C4-2B (cell line): Measurements from ENCODE around the gene BRSK2.
"Not testable (repeated sequence)": the region's sequence is repeated elsewhere in the genome, so short reads cannot be mapped to it uniquely, and the experiment has no call there.

ENCODE experiments used
- H3K27ac ChIP-seq: fragments of 450-650 bp; 2 replicates; pipeline ENCODE4 v1.5.1; 2017
- ZFX ChIP-seq: fragments of 450-650 bp; IDR thresholded peaks from 2 replicates; pipeline ENCODE4 v1.6.1; 2017
- TF ChIP-seq, protein P1 (sequence below): fragments of 450-650 bp; conservative IDR thresholded peaks from 2 replicates; pipeline ENCODE4 v1.5.1; 2017; ENCODE audit warnings: mild to moderate bottlenecking

BRSK2 gene

DNA sequence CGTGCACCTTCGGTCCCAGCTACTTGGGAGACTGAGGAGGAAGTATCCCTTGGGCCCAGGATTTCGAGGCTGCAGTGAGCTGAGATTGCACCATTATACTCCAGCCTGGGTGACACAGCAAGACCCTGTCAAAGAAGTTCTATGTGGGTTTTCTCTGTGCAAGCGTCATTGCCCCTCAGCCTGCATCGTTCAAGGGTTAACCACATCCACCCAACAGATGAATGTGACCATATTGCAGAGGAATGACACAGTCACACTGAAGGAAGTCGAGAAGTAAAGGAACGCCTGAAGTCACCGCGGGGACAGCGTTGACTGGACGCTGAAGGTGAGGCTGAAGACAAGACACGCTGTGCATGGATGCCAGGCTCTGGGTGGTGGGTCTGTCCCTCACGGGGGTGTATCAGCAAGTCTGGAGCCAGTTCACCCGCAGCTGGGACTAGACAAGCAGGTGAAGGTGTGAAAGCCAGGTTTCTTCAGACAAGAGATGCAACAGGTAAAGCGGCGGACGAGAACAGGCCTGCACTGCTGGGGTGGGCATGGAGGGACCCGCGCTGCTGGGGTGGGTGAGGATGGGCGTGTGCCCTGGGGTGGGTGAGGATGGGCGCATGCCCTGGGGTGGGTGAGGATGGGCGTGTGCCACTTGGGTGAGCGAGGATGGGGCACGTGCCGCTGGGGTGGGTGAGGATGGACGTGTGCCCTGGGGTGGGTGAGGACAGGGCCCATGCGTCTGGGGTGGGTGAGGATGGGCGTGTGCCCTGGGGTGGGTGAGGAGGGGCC lies 43.8 kb upstream of the BRSK2 start:
- no peak overlapping the region for H3K27ac ChIP-seq
- TF ChIP-seq ZFX = no peak
- TF ChIP-seq, protein P1, sequence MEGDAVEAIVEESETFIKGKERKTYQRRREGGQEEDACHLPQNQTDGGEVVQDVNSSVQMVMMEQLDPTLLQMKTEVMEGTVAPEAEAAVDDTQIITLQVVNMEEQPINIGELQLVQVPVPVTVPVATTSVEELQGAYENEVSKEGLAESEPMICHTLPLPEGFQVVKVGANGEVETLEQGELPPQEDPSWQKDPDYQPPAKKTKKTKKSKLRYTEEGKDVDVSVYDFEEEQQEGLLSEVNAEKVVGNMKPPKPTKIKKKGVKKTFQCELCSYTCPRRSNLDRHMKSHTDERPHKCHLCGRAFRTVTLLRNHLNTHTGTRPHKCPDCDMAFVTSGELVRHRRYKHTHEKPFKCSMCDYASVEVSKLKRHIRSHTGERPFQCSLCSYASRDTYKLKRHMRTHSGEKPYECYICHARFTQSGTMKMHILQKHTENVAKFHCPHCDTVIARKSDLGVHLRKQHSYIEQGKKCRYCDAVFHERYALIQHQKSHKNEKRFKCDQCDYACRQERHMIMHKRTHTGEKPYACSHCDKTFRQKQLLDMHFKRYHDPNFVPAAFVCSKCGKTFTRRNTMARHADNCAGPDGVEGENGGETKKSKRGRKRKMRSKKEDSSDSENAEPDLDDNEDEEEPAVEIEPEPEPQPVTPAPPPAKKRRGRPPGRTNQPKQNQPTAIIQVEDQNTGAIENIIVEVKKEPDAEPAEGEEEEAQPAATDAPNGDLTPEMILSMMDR = no peak

DNA sequence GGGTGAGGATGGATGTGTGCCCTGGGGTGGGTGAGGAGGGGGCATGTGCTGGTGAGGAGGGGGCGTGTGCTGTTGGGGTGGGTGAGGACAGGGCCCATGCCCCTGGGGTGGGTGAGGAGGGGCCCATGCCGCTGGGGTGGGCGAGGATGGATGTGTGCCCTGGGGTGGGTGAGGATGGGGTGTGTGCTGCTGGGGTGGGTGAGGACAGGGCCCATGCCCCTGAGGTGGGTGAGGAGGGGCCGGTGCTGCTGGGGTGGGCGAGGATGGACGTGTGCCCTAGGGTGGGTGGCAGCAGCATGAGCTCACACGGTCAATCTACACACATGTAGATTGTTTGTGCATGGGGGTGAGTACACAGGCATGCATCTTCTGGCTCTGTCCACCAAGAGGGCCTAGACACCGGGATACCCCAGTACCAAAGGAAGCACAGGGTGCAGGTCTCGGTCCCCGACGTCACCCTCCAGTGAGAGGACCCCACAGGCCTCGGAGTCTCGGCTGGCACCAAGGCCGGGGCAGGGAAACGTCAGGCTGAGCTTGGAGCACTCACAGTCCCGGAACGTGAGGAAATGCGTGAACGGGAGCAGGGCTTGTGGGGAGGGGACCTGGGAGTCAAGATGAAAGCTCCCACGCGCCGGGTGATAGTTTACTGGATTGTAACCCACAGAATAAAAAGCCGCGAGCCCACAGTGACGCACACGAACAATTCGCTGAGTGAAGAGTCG lies 42.9 kb upstream of the BRSK2 start:
- no peak overlapping the region for H3K27ac ChIP-seq
- TF ChIP-seq, protein P1 = no peak
- TF ChIP-seq ZFX = no peak

DNA sequence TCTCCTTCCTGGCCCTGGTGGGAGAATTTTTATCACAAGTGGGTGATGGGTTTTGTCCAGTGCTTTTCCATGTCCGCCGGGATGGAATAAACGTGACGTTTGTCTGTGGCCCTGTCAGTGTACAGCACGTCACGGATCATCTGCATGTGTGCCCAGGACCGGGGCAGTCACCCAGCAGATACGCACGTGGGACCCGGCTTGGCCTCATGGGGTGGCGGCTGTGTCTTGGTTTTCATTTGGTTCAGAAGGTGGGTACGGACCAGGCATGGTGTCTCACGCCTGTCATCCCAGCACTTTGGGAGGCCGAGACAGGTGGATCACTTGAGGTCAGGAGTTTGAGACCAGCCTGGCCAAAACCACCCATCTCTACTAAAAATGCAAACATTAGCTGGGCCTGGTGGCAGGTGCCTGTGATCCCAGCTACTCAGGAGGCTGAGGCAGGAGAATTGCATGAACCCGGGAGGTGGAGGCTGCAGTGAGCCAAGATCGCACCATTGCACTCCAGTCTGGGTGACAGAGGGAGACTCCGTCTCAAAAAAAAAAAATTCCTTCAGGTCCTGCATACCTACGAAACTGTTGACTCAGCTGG lies 42.2 kb upstream of the BRSK2 start:
- H3K27ac ChIP-seq = not testable (repeated sequence)

DNA sequence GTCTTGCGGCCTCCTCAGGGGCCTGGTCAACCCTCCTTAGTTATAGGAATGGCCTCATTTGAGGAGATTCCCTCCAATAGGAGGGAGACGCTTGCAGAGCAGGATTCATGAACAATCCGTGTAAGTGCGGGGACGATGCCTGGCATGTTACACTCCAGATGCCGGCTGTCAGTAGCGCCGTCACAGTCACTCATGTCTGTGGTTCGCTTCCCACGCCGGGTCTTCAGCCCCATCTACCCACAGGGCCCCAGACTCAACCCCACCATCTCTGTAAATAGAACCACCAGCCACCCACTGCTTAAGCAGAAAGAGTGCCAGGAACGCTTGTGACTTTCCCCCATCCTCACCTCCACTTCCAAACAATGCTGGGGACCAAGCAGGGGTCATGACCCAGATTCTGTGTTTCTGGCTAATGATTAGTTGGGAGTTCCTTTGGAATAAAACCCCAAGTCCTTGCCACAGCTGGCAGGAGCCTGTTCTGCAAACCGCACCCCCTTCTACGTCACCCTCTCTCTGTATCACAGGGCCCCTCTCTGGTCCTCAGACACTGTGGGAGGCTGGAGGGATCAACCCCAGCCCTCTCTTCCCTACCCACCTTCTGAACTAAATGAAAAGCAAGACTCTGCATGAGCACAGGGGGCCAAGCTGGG lies 41.5 kb upstream of the BRSK2 start:
- no peak overlapping the region for H3K27ac ChIP-seq
- TF ChIP-seq, protein P1 = no peak
- TF ChIP-seq ZFX = no peak

DNA sequence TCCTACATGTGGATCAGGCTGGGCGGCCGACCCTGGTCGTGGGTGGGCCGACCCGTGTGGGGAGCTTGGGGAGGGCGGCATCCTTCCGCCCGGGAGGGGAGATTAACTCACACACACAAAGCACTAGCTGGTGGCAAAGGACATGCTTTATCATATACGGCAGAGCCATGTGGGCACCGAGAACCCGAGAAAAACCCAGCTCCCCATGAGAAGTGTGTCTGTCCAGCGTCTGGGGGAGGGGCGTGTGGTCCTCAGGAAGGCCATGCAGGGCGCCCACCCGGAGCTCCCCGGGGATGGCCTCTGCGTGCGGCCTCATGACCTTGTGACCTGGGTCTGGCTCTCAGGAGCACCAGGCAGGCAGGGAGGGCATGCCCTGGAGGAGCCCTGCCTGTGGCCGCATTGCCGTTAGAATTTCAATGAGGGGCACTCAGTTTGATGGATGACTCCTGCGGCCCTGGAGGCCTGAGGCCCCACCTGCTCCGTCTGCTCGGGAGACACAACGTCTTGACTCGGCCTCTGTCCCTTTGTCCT lies 40.9 kb upstream of the BRSK2 start:
- TF ChIP-seq ZFX = no peak
- TF ChIP-seq, protein P1 = no peak
- H3K27ac ChIP-seq = no peak overlapping the region

DNA sequence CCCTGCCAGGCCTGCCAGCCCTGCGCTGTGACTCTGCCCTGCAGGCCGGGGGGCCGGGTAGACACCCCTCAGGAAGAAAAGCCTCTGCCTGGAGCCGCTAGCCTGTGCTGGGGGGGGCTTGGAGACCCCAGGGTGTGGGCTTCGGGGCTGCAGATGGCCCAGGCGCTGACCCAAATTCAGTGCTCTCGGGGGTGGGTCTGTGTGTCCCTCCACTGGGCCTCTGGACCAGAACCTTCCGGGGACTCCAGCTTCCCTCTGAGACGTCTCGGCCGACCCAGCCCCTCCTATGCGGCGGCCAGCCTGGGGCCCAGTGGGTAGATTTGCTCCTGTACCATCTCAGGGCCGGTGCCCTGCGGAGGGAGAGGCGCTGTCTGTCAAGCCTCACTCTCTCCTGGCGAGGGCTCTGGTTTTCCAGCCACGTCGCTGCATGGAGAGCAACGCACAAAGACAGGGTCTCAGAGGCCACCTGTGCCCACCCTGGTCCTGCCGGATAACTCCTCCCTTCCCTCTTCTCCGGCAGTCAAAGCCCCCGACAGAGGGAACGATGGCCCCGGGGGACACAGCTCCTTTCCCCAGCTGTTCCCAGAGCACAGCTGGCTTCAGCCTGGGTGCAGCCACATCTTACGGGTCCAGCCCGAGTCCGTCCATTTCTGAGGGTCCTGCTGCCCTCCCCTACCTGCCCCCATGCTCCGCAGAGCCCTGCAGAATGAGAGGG lies 40.2 kb upstream of the BRSK2 start:
- TF ChIP-seq, protein P1 = no peak
- no peak overlapping the region for H3K27ac ChIP-seq

DNA sequence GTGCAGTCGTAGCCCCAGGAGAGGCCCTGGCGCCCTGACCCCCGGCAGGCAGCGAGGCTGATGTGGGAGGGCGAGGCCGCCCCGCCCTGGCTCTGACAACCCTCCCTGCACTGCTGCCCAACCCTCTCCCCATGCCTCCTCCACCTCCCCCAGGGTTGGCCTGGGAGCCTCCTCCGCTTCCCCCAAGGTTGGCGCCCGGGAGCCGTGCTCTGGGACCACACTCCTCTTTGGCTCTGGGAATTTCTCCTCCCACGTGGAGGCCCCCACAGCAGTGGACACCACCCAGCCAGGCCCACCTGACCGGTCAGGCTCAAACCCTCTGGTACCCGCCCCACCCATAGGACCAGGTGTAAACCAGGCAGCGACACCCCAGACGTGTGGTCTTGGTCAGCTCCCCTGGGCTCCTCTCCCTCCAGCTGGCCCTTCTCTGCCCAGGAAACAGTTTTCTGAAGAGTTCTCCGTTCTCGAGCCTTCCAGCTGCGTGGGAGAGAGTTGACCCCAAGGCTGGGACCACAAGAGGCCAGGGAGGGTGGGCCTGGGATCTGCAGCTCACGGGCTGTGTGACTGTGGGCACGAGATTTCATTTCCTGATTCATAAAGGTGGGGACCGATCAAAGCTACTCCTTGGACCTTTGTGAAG lies 39.5 kb upstream of the BRSK2 start:
- no peak for TF ChIP-seq ZFX
- TF ChIP-seq, protein P1 = no peak
- H3K27ac ChIP-seq = no peak overlapping the region
